Fibroblast of skin of left biceps (primary cell): ENCODE measurements around the gene ATP6V0E1.
"Not testable (repeated sequence)": the region's sequence is repeated elsewhere in the genome, so short reads cannot be mapped to it uniquely, and the experiment has no call there.

Source experiments
- DNase-seq, 2 experiments: peaks; one replicate each; pipeline ENCODE4 v3.0.0-alpha.2; 2013; ENCODE audit warnings: low read depth in 2 of 2

The ATP6V0E1 gene

GRCh38 chr5:173004013-173004412 lies 20.4 kb downstream of the ATP6V0E1 start:
- DNase-seq = no peak

- no peak for DNase-seq
Observed at GRCh38 chr5:173004447-173004846, 20.9 kb downstream of the ATP6V0E1 start.

- peak in 1 of 2 experiments; percentile 3 for DNase-seq
Observed at GRCh38 chr5:173010021-173010420, 26.4 kb downstream of the ATP6V0E1 start.

- DNase-seq = no peak
Observed at GRCh38 chr5:173010547-173011464, 27.2 kb downstream of the ATP6V0E1 start.

GRCh38 chr5:173011566-173011965 lies 28.0 kb downstream of the ATP6V0E1 start:
- no peak for DNase-seq

- DNase-seq = no peak
Observed at GRCh38 chr5:173012882-173013281, 29.3 kb downstream of the ATP6V0E1 start.

GRCh38 chr5:173014671-173015070 lies 31.1 kb downstream of the ATP6V0E1 start:
- no peak for DNase-seq

- no peak for DNase-seq
Observed at GRCh38 chr5:173015192-173015591, 31.6 kb downstream of the ATP6V0E1 start.

GRCh38 chr5:173015598-173016455 lies 32.3 kb downstream of the ATP6V0E1 start:
- no peak for DNase-seq

GRCh38 chr5:173016598-173017046 lies 33.1 kb downstream of the ATP6V0E1 start:
- no peak for DNase-seq

GRCh38 chr5:173017087-173017486 lies 33.5 kb downstream of the ATP6V0E1 start:
- DNase-seq = not testable (repeated sequence)

- DNase-seq = no peak
Observed at GRCh38 chr5:173018358-173018757, 34.8 kb downstream of the ATP6V0E1 start.

GRCh38 chr5:173020154-173020581 lies 36.6 kb downstream of the ATP6V0E1 start:
- no peak for DNase-seq

GRCh38 chr5:173020643-173021042 lies 37.1 kb downstream of the ATP6V0E1 start:
- no peak for DNase-seq

- DNase-seq = no peak
Observed at GRCh38 chr5:173025651-173026050, 42.1 kb downstream of the ATP6V0E1 start.

- DNase-seq = no peak
Observed at GRCh38 chr5:173027905-173028304, 44.3 kb downstream of the ATP6V0E1 start.

- no peak for DNase-seq
Observed at GRCh38 chr5:173028811-173029327, 45.3 kb downstream of the ATP6V0E1 start.

GRCh38 chr5:173029499-173029921 lies 45.9 kb downstream of the ATP6V0E1 start:
- DNase-seq = no peak

GRCh38 chr5:173032096-173032495 lies 48.5 kb downstream of the ATP6V0E1 start:
- not testable (repeated sequence) for DNase-seq

GRCh38 chr5:173032730-173033129 lies 49.2 kb downstream of the ATP6V0E1 start:
- DNase-seq = no peak

GRCh38 chr5:173033923-173034322 lies 50.4 kb downstream of the ATP6V0E1 start:
- DNase-seq = no peak
